H1 (cell line): ENCODE measurements around the gene GAB2.

ENCODE experiments used
- POLR2AphosphoS5 ChIP-seq: IDR thresholded peaks from 2 replicates; pipeline ENCODE4 v1.6.1; 2011; ENCODE audit warnings: low read depth, low read length
- SIX5 ChIP-seq: IDR thresholded peaks from 2 replicates; pipeline ENCODE4 v1.6.1; 2011; ENCODE audit warnings: mild to moderate bottlenecking, low read depth, low read length
- TF ChIP-seq, protein P1 (sequence below): fragments of 300-600 bp; sonication (generic); IDR thresholded peaks from 2 replicates; pipeline ENCODE4 v1.7.1; 2012; ENCODE audit warnings: low read length, moderate library complexity, mild to moderate bottlenecking, inconsistent platforms; ENCODE audit not compliant: insufficient replicate concordance
- TF ChIP-seq, protein P2 (sequence below), 3 experiments: IDR thresholded peaks; 1 replicate in 2 of 3; 2 replicates in 1 of 3; pipeline versions ENCODE4 v1.5.1 to v1.6.1; 2011; ENCODE audit warnings: low read length in 3 of 3, mild to moderate bottlenecking in 3 of 3, inconsistent platforms in 2 of 3, low read depth in 1 of 3, moderate library complexity in 1 of 3; ENCODE audit not compliant: insufficient read depth in 1 of 3; ENCODE audit errors: control extremely low read depth in 1 of 3

DNA sequence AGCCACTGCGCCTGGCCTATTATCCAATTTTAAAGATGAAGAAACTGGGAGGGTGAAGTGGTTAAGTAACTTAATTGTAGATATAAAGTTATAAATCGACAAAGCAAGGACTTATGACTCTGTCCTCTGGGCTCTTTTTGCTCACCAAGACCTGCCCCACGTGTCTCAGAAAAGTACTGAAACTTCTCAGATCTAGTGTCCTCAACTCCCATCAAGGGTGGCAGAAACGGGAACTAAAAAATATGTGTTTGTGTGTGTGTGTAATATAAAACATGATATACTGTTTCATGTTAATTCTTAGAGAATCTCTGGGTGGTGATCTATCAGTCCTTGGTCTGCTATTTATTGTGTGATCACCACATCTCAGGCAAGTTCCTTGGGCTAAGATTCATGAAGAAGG is 104.9 kb downstream of the GAB2 start:
- TF ChIP-seq, protein P1, sequence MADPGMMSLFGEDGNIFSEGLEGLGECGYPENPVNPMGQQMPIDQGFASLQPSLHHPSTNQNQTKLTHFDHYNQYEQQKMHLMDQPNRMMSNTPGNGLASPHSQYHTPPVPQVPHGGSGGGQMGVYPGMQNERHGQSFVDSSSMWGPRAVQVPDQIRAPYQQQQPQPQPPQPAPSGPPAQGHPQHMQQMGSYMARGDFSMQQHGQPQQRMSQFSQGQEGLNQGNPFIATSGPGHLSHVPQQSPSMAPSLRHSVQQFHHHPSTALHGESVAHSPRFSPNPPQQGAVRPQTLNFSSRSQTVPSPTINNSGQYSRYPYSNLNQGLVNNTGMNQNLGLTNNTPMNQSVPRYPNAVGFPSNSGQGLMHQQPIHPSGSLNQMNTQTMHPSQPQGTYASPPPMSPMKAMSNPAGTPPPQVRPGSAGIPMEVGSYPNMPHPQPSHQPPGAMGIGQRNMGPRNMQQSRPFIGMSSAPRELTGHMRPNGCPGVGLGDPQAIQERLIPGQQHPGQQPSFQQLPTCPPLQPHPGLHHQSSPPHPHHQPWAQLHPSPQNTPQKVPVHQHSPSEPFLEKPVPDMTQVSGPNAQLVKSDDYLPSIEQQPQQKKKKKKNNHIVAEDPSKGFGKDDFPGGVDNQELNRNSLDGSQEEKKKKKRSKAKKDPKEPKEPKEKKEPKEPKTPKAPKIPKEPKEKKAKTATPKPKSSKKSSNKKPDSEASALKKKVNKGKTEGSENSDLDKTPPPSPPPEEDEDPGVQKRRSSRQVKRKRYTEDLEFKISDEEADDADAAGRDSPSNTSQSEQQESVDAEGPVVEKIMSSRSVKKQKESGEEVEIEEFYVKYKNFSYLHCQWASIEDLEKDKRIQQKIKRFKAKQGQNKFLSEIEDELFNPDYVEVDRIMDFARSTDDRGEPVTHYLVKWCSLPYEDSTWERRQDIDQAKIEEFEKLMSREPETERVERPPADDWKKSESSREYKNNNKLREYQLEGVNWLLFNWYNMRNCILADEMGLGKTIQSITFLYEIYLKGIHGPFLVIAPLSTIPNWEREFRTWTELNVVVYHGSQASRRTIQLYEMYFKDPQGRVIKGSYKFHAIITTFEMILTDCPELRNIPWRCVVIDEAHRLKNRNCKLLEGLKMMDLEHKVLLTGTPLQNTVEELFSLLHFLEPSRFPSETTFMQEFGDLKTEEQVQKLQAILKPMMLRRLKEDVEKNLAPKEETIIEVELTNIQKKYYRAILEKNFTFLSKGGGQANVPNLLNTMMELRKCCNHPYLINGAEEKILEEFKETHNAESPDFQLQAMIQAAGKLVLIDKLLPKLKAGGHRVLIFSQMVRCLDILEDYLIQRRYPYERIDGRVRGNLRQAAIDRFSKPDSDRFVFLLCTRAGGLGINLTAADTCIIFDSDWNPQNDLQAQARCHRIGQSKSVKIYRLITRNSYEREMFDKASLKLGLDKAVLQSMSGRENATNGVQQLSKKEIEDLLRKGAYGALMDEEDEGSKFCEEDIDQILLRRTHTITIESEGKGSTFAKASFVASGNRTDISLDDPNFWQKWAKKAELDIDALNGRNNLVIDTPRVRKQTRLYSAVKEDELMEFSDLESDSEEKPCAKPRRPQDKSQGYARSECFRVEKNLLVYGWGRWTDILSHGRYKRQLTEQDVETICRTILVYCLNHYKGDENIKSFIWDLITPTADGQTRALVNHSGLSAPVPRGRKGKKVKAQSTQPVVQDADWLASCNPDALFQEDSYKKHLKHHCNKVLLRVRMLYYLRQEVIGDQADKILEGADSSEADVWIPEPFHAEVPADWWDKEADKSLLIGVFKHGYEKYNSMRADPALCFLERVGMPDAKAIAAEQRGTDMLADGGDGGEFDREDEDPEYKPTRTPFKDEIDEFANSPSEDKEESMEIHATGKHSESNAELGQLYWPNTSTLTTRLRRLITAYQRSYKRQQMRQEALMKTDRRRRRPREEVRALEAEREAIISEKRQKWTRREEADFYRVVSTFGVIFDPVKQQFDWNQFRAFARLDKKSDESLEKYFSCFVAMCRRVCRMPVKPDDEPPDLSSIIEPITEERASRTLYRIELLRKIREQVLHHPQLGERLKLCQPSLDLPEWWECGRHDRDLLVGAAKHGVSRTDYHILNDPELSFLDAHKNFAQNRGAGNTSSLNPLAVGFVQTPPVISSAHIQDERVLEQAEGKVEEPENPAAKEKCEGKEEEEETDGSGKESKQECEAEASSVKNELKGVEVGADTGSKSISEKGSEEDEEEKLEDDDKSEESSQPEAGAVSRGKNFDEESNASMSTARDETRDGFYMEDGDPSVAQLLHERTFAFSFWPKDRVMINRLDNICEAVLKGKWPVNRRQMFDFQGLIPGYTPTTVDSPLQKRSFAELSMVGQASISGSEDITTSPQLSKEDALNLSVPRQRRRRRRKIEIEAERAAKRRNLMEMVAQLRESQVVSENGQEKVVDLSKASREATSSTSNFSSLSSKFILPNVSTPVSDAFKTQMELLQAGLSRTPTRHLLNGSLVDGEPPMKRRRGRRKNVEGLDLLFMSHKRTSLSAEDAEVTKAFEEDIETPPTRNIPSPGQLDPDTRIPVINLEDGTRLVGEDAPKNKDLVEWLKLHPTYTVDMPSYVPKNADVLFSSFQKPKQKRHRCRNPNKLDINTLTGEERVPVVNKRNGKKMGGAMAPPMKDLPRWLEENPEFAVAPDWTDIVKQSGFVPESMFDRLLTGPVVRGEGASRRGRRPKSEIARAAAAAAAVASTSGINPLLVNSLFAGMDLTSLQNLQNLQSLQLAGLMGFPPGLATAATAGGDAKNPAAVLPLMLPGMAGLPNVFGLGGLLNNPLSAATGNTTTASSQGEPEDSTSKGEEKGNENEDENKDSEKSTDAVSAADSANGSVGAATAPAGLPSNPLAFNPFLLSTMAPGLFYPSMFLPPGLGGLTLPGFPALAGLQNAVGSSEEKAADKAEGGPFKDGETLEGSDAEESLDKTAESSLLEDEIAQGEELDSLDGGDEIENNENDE: no peak
- TF ChIP-seq, protein P2, sequence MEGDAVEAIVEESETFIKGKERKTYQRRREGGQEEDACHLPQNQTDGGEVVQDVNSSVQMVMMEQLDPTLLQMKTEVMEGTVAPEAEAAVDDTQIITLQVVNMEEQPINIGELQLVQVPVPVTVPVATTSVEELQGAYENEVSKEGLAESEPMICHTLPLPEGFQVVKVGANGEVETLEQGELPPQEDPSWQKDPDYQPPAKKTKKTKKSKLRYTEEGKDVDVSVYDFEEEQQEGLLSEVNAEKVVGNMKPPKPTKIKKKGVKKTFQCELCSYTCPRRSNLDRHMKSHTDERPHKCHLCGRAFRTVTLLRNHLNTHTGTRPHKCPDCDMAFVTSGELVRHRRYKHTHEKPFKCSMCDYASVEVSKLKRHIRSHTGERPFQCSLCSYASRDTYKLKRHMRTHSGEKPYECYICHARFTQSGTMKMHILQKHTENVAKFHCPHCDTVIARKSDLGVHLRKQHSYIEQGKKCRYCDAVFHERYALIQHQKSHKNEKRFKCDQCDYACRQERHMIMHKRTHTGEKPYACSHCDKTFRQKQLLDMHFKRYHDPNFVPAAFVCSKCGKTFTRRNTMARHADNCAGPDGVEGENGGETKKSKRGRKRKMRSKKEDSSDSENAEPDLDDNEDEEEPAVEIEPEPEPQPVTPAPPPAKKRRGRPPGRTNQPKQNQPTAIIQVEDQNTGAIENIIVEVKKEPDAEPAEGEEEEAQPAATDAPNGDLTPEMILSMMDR (IDR thresholded peaks at IDR 0.05; ENCODE audit: control extremely low read depth in 1 of 3, insufficient read depth in 1 of 3, low read depth in 1 of 3, low read length in 3 of 3): no peak
- TF ChIP-seq POLR2AphosphoS5 (no peak), SIX5 (no peak)
